DND-41 (cell line): Measurements from ENCODE around the gene LMF1.

Experiments used
- EZH2 ChIP-seq: IDR thresholded peaks from 3 replicates; pipeline ENCODE4 v1.6.1; 2012; ENCODE audit warnings: borderline replicate concordance, low read depth, mild to moderate bottlenecking, moderate library complexity, low read length, inconsistent platforms; ENCODE audit not compliant: severe bottlenecking
- TF ChIP-seq, protein P1 (sequence below): IDR thresholded peaks from 2 replicates; pipeline ENCODE4 v1.5.1; 2012; ENCODE audit warnings: borderline replicate concordance, low read length, moderate library complexity, mild to moderate bottlenecking; ENCODE audit not compliant: poor library complexity, severe bottlenecking; ENCODE audit errors: extremely low read depth

DNA sequence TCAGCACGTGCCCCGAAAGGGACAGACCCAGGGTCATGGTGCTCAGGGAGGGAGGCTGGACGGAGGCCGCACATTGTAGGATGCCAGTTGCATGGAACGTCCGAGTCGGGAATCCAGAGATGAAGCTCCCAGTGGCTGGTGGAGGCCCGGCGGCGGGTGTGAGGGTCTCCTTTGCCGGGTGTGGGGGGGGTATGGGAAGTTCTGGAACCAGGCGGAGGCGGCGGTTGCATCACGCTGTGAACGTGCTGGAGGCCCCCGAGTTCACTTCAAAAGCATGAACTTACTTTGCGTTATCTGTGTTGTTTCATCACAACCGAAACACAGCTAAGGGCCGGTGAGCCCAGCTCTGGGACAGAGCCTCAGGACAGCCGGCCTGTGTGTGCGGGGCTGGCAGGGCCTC is 96.9 kb downstream of the LMF1 start:
- TF ChIP-seq, protein P1, sequence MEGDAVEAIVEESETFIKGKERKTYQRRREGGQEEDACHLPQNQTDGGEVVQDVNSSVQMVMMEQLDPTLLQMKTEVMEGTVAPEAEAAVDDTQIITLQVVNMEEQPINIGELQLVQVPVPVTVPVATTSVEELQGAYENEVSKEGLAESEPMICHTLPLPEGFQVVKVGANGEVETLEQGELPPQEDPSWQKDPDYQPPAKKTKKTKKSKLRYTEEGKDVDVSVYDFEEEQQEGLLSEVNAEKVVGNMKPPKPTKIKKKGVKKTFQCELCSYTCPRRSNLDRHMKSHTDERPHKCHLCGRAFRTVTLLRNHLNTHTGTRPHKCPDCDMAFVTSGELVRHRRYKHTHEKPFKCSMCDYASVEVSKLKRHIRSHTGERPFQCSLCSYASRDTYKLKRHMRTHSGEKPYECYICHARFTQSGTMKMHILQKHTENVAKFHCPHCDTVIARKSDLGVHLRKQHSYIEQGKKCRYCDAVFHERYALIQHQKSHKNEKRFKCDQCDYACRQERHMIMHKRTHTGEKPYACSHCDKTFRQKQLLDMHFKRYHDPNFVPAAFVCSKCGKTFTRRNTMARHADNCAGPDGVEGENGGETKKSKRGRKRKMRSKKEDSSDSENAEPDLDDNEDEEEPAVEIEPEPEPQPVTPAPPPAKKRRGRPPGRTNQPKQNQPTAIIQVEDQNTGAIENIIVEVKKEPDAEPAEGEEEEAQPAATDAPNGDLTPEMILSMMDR, result no peak
- no peak for TF ChIP-seq EZH2
